IMR-90 (cell line): ENCODE results near the gene PDZD7. TPM values are rescaled to one million over a fixed set of nuclear protein-coding genes. Genes with fewer than 3 reads are reported as not detected.

Experiments
- ATAC-seq: fragments of 200-7000 bp; cut with Tn5 transposase; 2 replicates; pipeline ENCODE4 v1.9.1; 2020; ENCODE audit warnings: low read depth, mild to moderate bottlenecking, moderate library complexity
- BruUV-seq: library from RNA; stranded (reverse); fragments of 400-500 nt; replicated peaks from 2 replicates; lab custom pipeline; 2021; lab: Mats Ljungman, UMichigan
- CTCF ChIA-PET: fragments of 300-600 bp; formaldehyde crosslinking; extraction: SDS; loops from one replicate; lab custom pipeline; 2021; ENCODE audit warnings: antibody characterized with exemption; lab: Yijun Ruan, JAX
- POLR2A ChIA-PET: fragments of 300-600 bp; sonication (Branson Sonifier 250); formaldehyde crosslinking; loops from one replicate; lab custom pipeline; 2022; ENCODE audit warnings: antibody characterized with exemption; ENCODE audit not compliant: unreplicated experiment; lab: Charles Lee
- DNase-seq: peaks from one replicate; pipeline ENCODE4 v3.0.0; 2013
- H2AFZ ChIP-seq: replicated peaks from 2 replicates; pipeline ENCODE3; 2013; ENCODE audit warnings: low read length, mild to moderate bottlenecking; ENCODE audit not compliant: poor library complexity
- H2AK5ac ChIP-seq: 2 replicates; pipeline ENCODE4 v1.6.1; 2013; ENCODE audit warnings: low read depth, low read length, inconsistent platforms
- H2AK9ac ChIP-seq: replicated peaks from 2 replicates; pipeline ENCODE3; 2013; ENCODE audit warnings: mild to moderate bottlenecking, low read depth, low read length, moderate library complexity; ENCODE audit not compliant: poor library complexity
- H2BK120ac ChIP-seq: 2 replicates; pipeline ENCODE4 v1.6.1; 2013; ENCODE audit warnings: low read depth, low read length, inconsistent platforms
- H2BK15ac ChIP-seq: 3 replicates; pipeline ENCODE4 v1.6.1; 2013; ENCODE audit warnings: low read depth, low read length, inconsistent platforms
- H2BK20ac ChIP-seq: 2 replicates; pipeline ENCODE4 v1.6.1; 2013; ENCODE audit warnings: low read depth, mild to moderate bottlenecking, inconsistent platforms, low read length, moderate library complexity
- H2BK5ac ChIP-seq: 2 replicates; pipeline ENCODE4 v1.6.1; 2013; ENCODE audit warnings: mild to moderate bottlenecking, low read depth, low read length, inconsistent platforms; ENCODE audit not compliant: poor library complexity, severe bottlenecking
- H3K14ac ChIP-seq: replicated peaks from 2 replicates; pipeline ENCODE4 v1.6.1; 2013; ENCODE audit warnings: low read depth, low read length, inconsistent platforms
- H3K18ac ChIP-seq: 2 replicates; pipeline ENCODE4 v1.6.1; 2013; ENCODE audit warnings: low read depth, low read length, control low read depth
- H3K23ac ChIP-seq: 2 replicates; pipeline ENCODE4 v1.6.1; 2013; ENCODE audit warnings: low read depth, low read length, inconsistent platforms
- H3K27ac ChIP-seq: 2 replicates; pipeline ENCODE4 v1.5.1; 2013; ENCODE audit warnings: mild to moderate bottlenecking, control low read depth, low read length; ENCODE audit not compliant: insufficient read depth
- H3K27me3 ChIP-seq: 2 replicates; pipeline ENCODE4 v1.6.1; 2013; ENCODE audit warnings: low read length; ENCODE audit not compliant: control insufficient read depth, insufficient read depth
- H3K36me3 ChIP-seq: 2 replicates; pipeline ENCODE4 v1.6.1; 2013; ENCODE audit warnings: low read length, mixed read lengths; ENCODE audit not compliant: control insufficient read depth, insufficient read depth
- H3K4ac ChIP-seq: 2 replicates; pipeline ENCODE4 v1.6.1; 2013; ENCODE audit warnings: low read depth, low read length, inconsistent platforms
- H3K4me1 ChIP-seq: 2 replicates; pipeline ENCODE4 v1.6.1; 2013; ENCODE audit warnings: low read length, mixed read lengths; ENCODE audit not compliant: control insufficient read depth, insufficient read depth
- H3K4me2 ChIP-seq: 2 replicates; pipeline ENCODE4 v1.6.1; 2013; ENCODE audit warnings: low read depth, mild to moderate bottlenecking, control low read depth, low read length, moderate library complexity
- H3K4me3 ChIP-seq: 2 replicates; pipeline ENCODE4 v1.5.1; 2013; ENCODE audit warnings: low read depth, mild to moderate bottlenecking, control low read depth, low read length, moderate library complexity; ENCODE audit not compliant: insufficient read depth
- H3K56ac ChIP-seq: 2 replicates; pipeline ENCODE4 v1.6.1; 2013; ENCODE audit warnings: low read length, inconsistent platforms; ENCODE audit not compliant: insufficient read depth; ENCODE audit errors: extremely low read depth
- H3K79me1 ChIP-seq, 2 experiments: 2 replicates each; pipeline ENCODE4 v1.6.1; 2013; ENCODE audit warnings: low read length in 2 of 2, inconsistent platforms in 1 of 2, low read depth in 1 of 2
- H3K9ac ChIP-seq: 2 replicates; pipeline ENCODE4 v1.6.1; 2013; ENCODE audit warnings: low read depth, low read length, control low read depth
- H3K9me1 ChIP-seq: 2 replicates; pipeline ENCODE4 v1.6.1; 2013; ENCODE audit warnings: low read length, inconsistent platforms; ENCODE audit not compliant: insufficient read depth
- H3K9me3 ChIP-seq: 2 replicates; pipeline ENCODE4 v1.6.1; 2013; ENCODE audit warnings: low read length; ENCODE audit not compliant: control insufficient read depth, insufficient read depth
- H4K20me1 ChIP-seq: 2 replicates; pipeline ENCODE4 v1.6.1; 2013; ENCODE audit warnings: low read length, inconsistent platforms; ENCODE audit not compliant: insufficient read depth
- H4K5ac ChIP-seq: 2 replicates; pipeline ENCODE4 v1.6.1; 2013; ENCODE audit warnings: mild to moderate bottlenecking, low read depth, low read length, control low read depth
- H4K8ac ChIP-seq, 2 experiments: 2 replicates each; pipeline ENCODE4 v1.6.1; 2013; ENCODE audit warnings: low read depth in 2 of 2, low read length in 2 of 2, control low read depth in 1 of 2, inconsistent platforms in 1 of 2
- H4K91ac ChIP-seq: 2 replicates; pipeline ENCODE4 v1.6.1; 2013; ENCODE audit warnings: low read depth, low read length, inconsistent platforms; ENCODE audit not compliant: insufficient read depth
- CEBPB ChIP-seq: IDR thresholded peaks from 2 replicates; pipeline ENCODE4 v1.6.1; 2012; ENCODE audit warnings: low read depth, low read length, improper control_type of control experiment
- MAZ ChIP-seq: IDR thresholded peaks from 2 replicates; pipeline ENCODE4 v1.6.1; 2012; ENCODE audit warnings: low read depth, mild to moderate bottlenecking, low read length, improper control_type of control experiment, moderate library complexity, borderline replicate concordance
- MXI1 ChIP-seq: IDR thresholded peaks from 2 replicates; pipeline ENCODE4 v1.6.1; 2012; ENCODE audit warnings: low read depth, mild to moderate bottlenecking, low read length, moderate library complexity, borderline replicate concordance
- POLR2A ChIP-seq: IDR thresholded peaks from 2 replicates; pipeline ENCODE4 v1.6.1; 2012; ENCODE audit warnings: mild to moderate bottlenecking, low read depth, low read length
- RAD21 ChIP-seq: IDR thresholded peaks from 2 replicates; pipeline ENCODE4 v1.6.1; 2012; ENCODE audit warnings: low read length, improper control_type of control experiment
- WGBS, 2 experiments: methylation state at CpG; one replicate each; pipeline versions ENCODE4 v1.1.5 to v1.1.7; 2013; ENCODE audit warnings: missing lambda C conversion rate in 2 of 2; ENCODE audit not compliant: insufficient read length in 1 of 2; ENCODE audit errors: extremely low coverage in 2 of 2; 5-methylcytosine and 5-hydroxymethylcytosine counted together
- dilution Hi-C: fragments of 300-500 bp; cut with HindIII; formaldehyde crosslinking; loops from one replicate; pipeline ENCODE4 v1.14.3; 2018; ENCODE audit warnings: low sequenced_read_pairs; ENCODE audit not compliant: unreplicated experiment
- in situ Hi-C: fragments of 300-500 bp; cut with MboI; formaldehyde crosslinking; loops from 3 replicates; pipeline ENCODE4 v1.14.3; 2019; ENCODE audit warnings: low sequenced_read_pairs, inconsistent platforms, mixed read lengths
- intact Hi-C: fragments of 100-400 bp; cut with micrococcal nuclease; formaldehyde crosslinking; loops from 2 replicates; pipeline ENCODE4 v1.10.0; 2022
- polyA plus RNA-seq, 3 experiments: library from polyadenylated mRNA; depleted of rRNA; stranded (reverse); fragments of >200 nt; gene quantifications; 2 replicates each; pipeline ENCODE4 v1.2.3, GENCODE V29; 2012; ENCODE audit warnings: low replicate concordance in 1 of 3
- total RNA-seq: library from RNA; depleted of rRNA; stranded (reverse); fragments of >200 nt; gene quantifications from 2 replicates; pipeline ENCODE4 v1.2.3, GENCODE V29; 2012

Gene PDZD7
- total and polyA plus RNA-seq, 2 of the 4 experiments (the other 2 are of a cell fraction) = 0.90 to 1.5 TPM

DNA sequence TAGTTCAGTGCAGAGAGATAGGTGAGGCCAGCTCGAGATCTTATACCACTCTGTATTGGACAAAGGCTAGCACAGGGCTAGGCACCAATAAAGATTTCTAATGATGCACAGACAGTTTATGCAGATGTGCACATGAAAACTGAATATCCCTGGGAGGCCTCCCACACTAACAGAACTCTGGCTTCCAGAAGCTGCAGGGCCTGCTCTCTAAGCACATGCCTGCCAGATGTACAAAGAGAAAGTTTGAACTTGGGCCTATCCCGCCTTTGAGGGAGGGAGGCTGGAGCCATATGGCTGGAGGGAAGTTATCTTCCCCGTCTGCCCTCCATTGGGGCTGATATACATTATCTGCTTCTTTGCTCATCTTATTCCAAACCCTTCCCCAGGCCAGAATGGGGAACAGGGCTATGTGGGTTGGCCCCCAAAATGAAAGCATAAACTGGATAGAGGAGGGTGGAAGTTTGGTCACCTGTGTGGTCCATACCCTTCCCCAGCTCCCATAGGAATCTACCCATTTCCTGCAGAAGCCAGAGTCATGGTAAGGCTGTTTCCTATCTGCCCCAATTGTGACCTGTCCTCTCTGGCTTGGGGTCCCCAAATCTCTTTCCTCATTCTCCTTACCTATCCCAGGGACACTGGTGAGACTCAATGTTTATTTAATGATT, 34.7 kb upstream of the PDZD7 start:
- 0 out of 2 replicates have a peak overlapping the region, but pooled peaks have one; percentile 17 for H3K27ac ChIP-seq
- H3K9me1 ChIP-seq = peaks cover 8% of the 10 kb centered on the region
- H2AK9ac ChIP-seq = peak overlapping the region; percentile 47
- peak overlapping the region; percentile 41; the same call in 1 of the 3 replicates for H2BK15ac ChIP-seq
- peak overlapping the region; percentile 4 for H3K9ac ChIP-seq
- H3K56ac ChIP-seq = 0 out of 2 replicates have a peak overlapping the region, but pooled peaks have one; percentile 51
- peak overlapping the region; percentile 58 for H2BK5ac ChIP-seq
- TF ChIP-seq CEBPB (no peak), RAD21 (no peak), POLR2A (no peak), MXI1 (peak; percentile 18; the same call in 1 of the 2 replicates), MAZ (no peak)
- peaks cover 0 to 22% of the 10 kb centered on the region in 2 experiments; a peak in 3 of 4 replicates for H3K79me1 ChIP-seq
- peak overlapping the region; percentile 60 for H3K14ac ChIP-seq
- peak overlapping the region; percentile 52 for H2BK120ac ChIP-seq
- no peaks in the 10 kb centered on the region for H3K27me3 ChIP-seq
- H3K18ac ChIP-seq = no peak overlapping the region
- H3K23ac ChIP-seq = peak overlapping the region; percentile 37
- H4K91ac ChIP-seq = peak overlapping the region; percentile 57
- no peaks in the 10 kb centered on the region for H3K36me3 ChIP-seq
- peak overlapping the region; percentile 49; the same call in 1 of the 2 replicates for H2BK20ac ChIP-seq
- peaks cover 22% of the 10 kb centered on the region for H3K4me1 ChIP-seq
- dilution Hi-C loops (no loop called here), in situ Hi-C loops (no loop called here), intact Hi-C loops (loop anchor here (2.0 to 5.0 kb wide), 2 partner anchors 33 to 47 kb away; partner anchors contain the start of genes PDZD7 and SFXN3)
- ChIA-PET CTCF (interaction anchor here (0.8 kb wide), 1 partner anchor 15 kb away, joined by 3 read pairs; no protein-coding TSS in a partner anchor), POLR2A (no interaction called here)
- peak overlapping the region; percentile 42 for H2AK5ac ChIP-seq
- H3K4me3 ChIP-seq = no peak overlapping the region; the same call in 1 of the 2 replicates
- no CpG with 5 or more reads among the region's 3 CpGs for WGBS, 2 experiments
- peak overlapping the region; percentile 28 to 85; a peak in 3 of 4 replicates for H4K8ac ChIP-seq
- H4K20me1 ChIP-seq = no peaks in the 10 kb centered on the region; the same call in 1 of the 2 replicates
- no peak for ATAC-seq
- no TSS peak for BruUV-seq
- H4K5ac ChIP-seq = peak overlapping the region; percentile 37; the same call in 1 of the 2 replicates
- H2AFZ ChIP-seq = peak overlapping the region; percentile 93
- peak overlapping the region; percentile 78 for H3K4ac ChIP-seq
- no peaks in the 10 kb centered on the region for H3K9me3 ChIP-seq
- H3K4me2 ChIP-seq = peak overlapping the region; percentile 98
- DNase-seq = peak; percentile 68
